Large intestine (tissue), 3 donors: Measurements from ENCODE around the gene TOMM70. TPM values are rescaled to one million over a fixed set of nuclear protein-coding genes. Genes with fewer than 3 reads are reported as not detected.
"Not testable (repeated sequence)": the region's sequence is repeated elsewhere in the genome, so short reads cannot be mapped to it uniquely, and the experiment has no call there.

Source experiments
- DNase-seq, 2 donors: peaks; one replicate each; pipeline versions ENCODE4 v3.0.0 to v3.0.0-alpha.2; 2013
- H3K27ac ChIP-seq: one replicate; pipeline ENCODE4 v1.5.1; 2013; ENCODE audit warnings: low read length
- H3K27me3 ChIP-seq: 2 replicates; pipeline ENCODE4 v1.6.1; 2013; ENCODE audit warnings: low read length; ENCODE audit not compliant: control insufficient read depth, insufficient read depth
- H3K36me3 ChIP-seq: 2 replicates; pipeline ENCODE4 v1.6.1; 2013; ENCODE audit warnings: low read length; ENCODE audit not compliant: control insufficient read depth, insufficient read depth
- H3K4me1 ChIP-seq: one replicate; pipeline ENCODE4 v1.6.1; 2013; ENCODE audit warnings: low read length; ENCODE audit not compliant: control insufficient read depth, insufficient read depth
- H3K4me3 ChIP-seq: one replicate; pipeline ENCODE4 v1.5.1; 2013; ENCODE audit warnings: low read length
- H3K9me3 ChIP-seq: one replicate; pipeline ENCODE4 v1.6.1; 2013; ENCODE audit warnings: mild to moderate bottlenecking, low read depth, low read length, moderate library complexity; ENCODE audit not compliant: control insufficient read depth
- WGBS: methylation state at CpG from one replicate; pipeline ENCODE4 v1.1.5; 2013; ENCODE audit warnings: low lambda C conversion rate; ENCODE audit not compliant: insufficient coverage; 5-methylcytosine and 5-hydroxymethylcytosine counted together
- polyA plus RNA-seq: library from polyadenylated mRNA; unstranded; fragments of 120-200 nt; gene quantifications from one replicate; pipeline ENCODE4 v1.2.1, GENCODE V29; 2013

Gene TOMM70
- polyA plus RNA-seq, 1 donor, result 64.0 TPM

- 100% methylated on average over 2 of the region's 2 CpGs for WGBS
- H3K36me3 ChIP-seq, result peaks cover 60% of the 10 kb centered on the region
- no peak overlapping the region for H3K4me3 ChIP-seq
- H3K27me3 ChIP-seq, result no peaks in the 10 kb centered on the region
- H3K4me1 ChIP-seq, result no peaks in the 10 kb centered on the region
- no peak for DNase-seq
- no peaks in the 10 kb centered on the region for H3K9me3 ChIP-seq
- H3K27ac ChIP-seq, result no peak overlapping the region
Measured at GRCh38 chr3:100366424-100366823, 34.5 kb downstream of the TOMM70 start.

- no peaks in the 10 kb centered on the region for H3K27me3 ChIP-seq
- no peak for DNase-seq
- H3K9me3 ChIP-seq, result no peaks in the 10 kb centered on the region
- no peaks in the 10 kb centered on the region for H3K4me1 ChIP-seq
- 100% methylated on average over 1 of the region's 3 CpGs for WGBS
- H3K36me3 ChIP-seq, result peaks cover 54% of the 10 kb centered on the region
- no peak overlapping the region for H3K27ac ChIP-seq
- H3K4me3 ChIP-seq, result no peak overlapping the region
Measured at GRCh38 chr3:100364421-100364820, 36.5 kb downstream of the TOMM70 start.

GRCh38 chr3:100361897-100362296, 39.0 kb downstream of the TOMM70 start:
- DNase-seq, result no peak
- WGBS, result no CpG with 5 or more reads among the region's 1 CpG
- H3K9me3 ChIP-seq, result no peaks in the 10 kb centered on the region
- H3K4me1 ChIP-seq, result no peaks in the 10 kb centered on the region
- H3K27me3 ChIP-seq, result no peaks in the 10 kb centered on the region
- no peak overlapping the region for H3K4me3 ChIP-seq
- H3K36me3 ChIP-seq, result peaks cover 39% of the 10 kb centered on the region
- no peak overlapping the region for H3K27ac ChIP-seq

- no peak for DNase-seq
- WGBS, result 100% methylated on average over 1 of the region's 4 CpGs
- Histone ChIP-seq H3K27ac (no peak overlapping the region), H3K4me1 (no peaks in the 10 kb centered on the region), H3K27me3 (no peaks in the 10 kb centered on the region), H3K9me3 (no peaks in the 10 kb centered on the region), H3K36me3 (peaks cover 34% of the 10 kb centered on the region), H3K4me3 (no peak overlapping the region)
Measured at GRCh38 chr3:100360757-100361496, 40.0 kb downstream of the TOMM70 start.

GRCh38 chr3:100359035-100359434, 41.9 kb downstream of the TOMM70 start:
- H3K4me1 ChIP-seq, result no peaks in the 10 kb centered on the region
- peak overlapping the region; percentile 43 for H3K27ac ChIP-seq

GRCh38 chr3:100358413-100358812, 42.5 kb downstream of the TOMM70 start:
- Histone ChIP-seq H3K9me3 (no peaks in the 10 kb centered on the region), H3K27me3 (no peaks in the 10 kb centered on the region), H3K4me3 (no peak overlapping the region), H3K36me3 (peaks cover 40% of the 10 kb centered on the region), H3K27ac (peak overlapping the region; percentile 43), H3K4me1 (peaks cover 3% of the 10 kb centered on the region)
- peak; percentile 40 to 57 for DNase-seq
- 67% methylated on average over 1 of the region's 2 CpGs for WGBS

More at GRCh38 chr3:100359035-100359434, 41.9 kb downstream of the TOMM70 start:
- H3K4me3 ChIP-seq, result no peak overlapping the region
- WGBS, result 100% methylated on average over 2 of the region's 3 CpGs
- no peaks in the 10 kb centered on the region for H3K27me3 ChIP-seq
- no peak for DNase-seq
- peaks cover 39% of the 10 kb centered on the region for H3K36me3 ChIP-seq
- no peaks in the 10 kb centered on the region for H3K9me3 ChIP-seq

GRCh38 chr3:100354850-100355249, 46.0 kb downstream of the TOMM70 start:
- DNase-seq, result no peak
- no CpG with 5 or more reads among the region's 3 CpGs for WGBS
- Histone ChIP-seq H3K27ac (no peak overlapping the region), H3K4me3 (no peak overlapping the region), H3K4me1 (peaks cover 11% of the 10 kb centered on the region), H3K9me3 (no peaks in the 10 kb centered on the region), H3K36me3 (peaks cover 44% of the 10 kb centered on the region), H3K27me3 (no peaks in the 10 kb centered on the region)

GRCh38 chr3:100352296-100353231, 48.3 kb downstream of the TOMM70 start:
- Histone ChIP-seq H3K4me1 (peaks cover 11% of the 10 kb centered on the region), H3K27ac (peak overlapping the region; percentile 92), H3K27me3 (no peaks in the 10 kb centered on the region), H3K36me3 (peaks cover 63% of the 10 kb centered on the region), H3K4me3 (no peak overlapping the region), H3K9me3 (no peaks in the 10 kb centered on the region)
- DNase-seq, result peak; percentile 47 to 68
- WGBS, result no CpG with 5 or more reads among the region's 10 CpGs

GRCh38 chr3:100351770-100352169, 49.1 kb downstream of the TOMM70 start:
- Histone ChIP-seq H3K27ac (peak overlapping the region; percentile 92), H3K36me3 (peaks cover 70% of the 10 kb centered on the region), H3K4me1 (peaks cover 11% of the 10 kb centered on the region)
- H3K27me3 ChIP-seq, H3K4me3 ChIP-seq, DNase-seq, H3K9me3 ChIP-seq: not testable (repeated sequence)
- WGBS, result no CpG with 5 or more reads among the region's 2 CpGs

GRCh38 chr3:100348727-100349126, 52.2 kb downstream of the TOMM70 start:
- no peak overlapping the region for H3K4me3 ChIP-seq
- 100% methylated on average over 1 of the region's 5 CpGs for WGBS
- H3K36me3 ChIP-seq, result peaks cover 67% of the 10 kb centered on the region
- H3K27me3 ChIP-seq, result no peaks in the 10 kb centered on the region
- H3K27ac ChIP-seq, result no peak overlapping the region
- peaks cover 11% of the 10 kb centered on the region for H3K4me1 ChIP-seq
- no peaks in the 10 kb centered on the region for H3K9me3 ChIP-seq
- DNase-seq, result no peak
